GM12864 (cell line): ENCODE results near the gene KRT72.

Source experiments
- DNase-seq: peaks from one replicate; pipeline ENCODE4 v3.0.0-alpha.2; 2011; ENCODE audit warnings: low read depth
- H3K4me3 ChIP-seq: 2 replicates; pipeline ENCODE4 v1.5.1; 2011; ENCODE audit warnings: mild to moderate bottlenecking, low read depth, low read length, control low read depth
- CTCF ChIP-seq: IDR thresholded peaks from 2 replicates; pipeline ENCODE4 v1.5.1; 2011; ENCODE audit warnings: low read depth, mild to moderate bottlenecking, moderate library complexity, low read length, control low read depth, inconsistent platforms; ENCODE audit errors: missing control alignments

The KRT72 gene

GRCh38 chr12:52540531-52540930 lies 60.7 kb downstream of the KRT72 start:
- DNase-seq: no peak
- H3K4me3 ChIP-seq: no peak overlapping the region
- TF ChIP-seq CTCF: no peak

- H3K4me3 ChIP-seq: no peak overlapping the region
- DNase-seq: no peak
- no peak for TF ChIP-seq CTCF
Observed at GRCh38 chr12:52539821-52540173, 61.5 kb downstream of the KRT72 start.

- DNase-seq: no peak
- no peak overlapping the region for H3K4me3 ChIP-seq
- no peak for TF ChIP-seq CTCF
Observed at GRCh38 chr12:52539083-52539820, 62.0 kb downstream of the KRT72 start.

GRCh38 chr12:52537101-52537500 lies 64.2 kb downstream of the KRT72 start:
- DNase-seq: no peak
- no peak for TF ChIP-seq CTCF
- no peak overlapping the region for H3K4me3 ChIP-seq
